WTC11 (cell line): ENCODE measurements around the gene DOP1A.

Experiments used
- CDX4 ChIP-seq: fragments of 250-450 bp; sonication (Bioruptor Pico); IDR thresholded peaks from 2 replicates; pipeline ENCODE4 v1.9.0; 2021; ENCODE audit warnings: moderate library complexity, mild to moderate bottlenecking, inconsistent platforms, borderline replicate concordance
- CTCF ChIP-seq: fragments of 200-600 bp; IDR thresholded peaks from 2 replicates; pipeline ENCODE4 v1.8.0; 2022; ENCODE audit warnings: antibody characterized with exemption
- FOXK1 ChIP-seq: sonication (generic); formaldehyde crosslinking; IDR thresholded peaks from 2 replicates; pipeline ENCODE4 v1.8.0; 2022; ENCODE audit warnings: mild to moderate bottlenecking, moderate library complexity, missing genetic modification reagents
- KAT7 ChIP-seq: sonication (generic); formaldehyde crosslinking; IDR thresholded peaks from 2 replicates; pipeline ENCODE4 v1.8.1; 2023; ENCODE audit warnings: missing genetic modification reagents, mild to moderate bottlenecking, borderline replicate concordance
- NR1H2 ChIP-seq: sonication (generic); formaldehyde crosslinking; IDR thresholded peaks from 2 replicates; pipeline ENCODE4 v1.9.0; 2021; ENCODE audit warnings: mild to moderate bottlenecking, moderate library complexity, missing genetic modification reagents
- SP1 ChIP-seq: sonication (generic); formaldehyde crosslinking; conservative IDR thresholded peaks from 2 replicates; pipeline ENCODE4 v1.8.1; 2022; ENCODE audit warnings: missing genetic modification reagents
- ZBTB21 ChIP-seq: sonication (generic); formaldehyde crosslinking; IDR thresholded peaks from 2 replicates; pipeline ENCODE4 v1.8.1; 2023; ENCODE audit warnings: mild to moderate bottlenecking, missing genetic modification reagents, borderline replicate concordance
- ZNF121 ChIP-seq: sonication (generic); formaldehyde crosslinking; IDR thresholded peaks from 2 replicates; pipeline ENCODE4 v1.8.0; 2023; ENCODE audit warnings: missing genetic modification reagents
- ZNF263 ChIP-seq: sonication (generic); formaldehyde crosslinking; IDR thresholded peaks from 2 replicates; pipeline ENCODE4 v1.8.1; 2022; ENCODE audit warnings: low read depth, mild to moderate bottlenecking, moderate library complexity, missing genetic modification reagents

- TF ChIP-seq KAT7 (CRISPR knock-in tag) (no peak), CTCF (no peak), SP1 (CRISPR knock-in tag) (no peak), NR1H2 (CRISPR knock-in tag) (no peak), ZNF121 (CRISPR knock-in tag) (no peak), ZBTB21 (no peak), FOXK1 (CRISPR knock-in tag) (no peak), ZNF263 (CRISPR knock-in tag) (no peak), CDX4 (CRISPR knock-in tag) (no peak)
Observed at GRCh38 chr6:83124553-83124952, 57.1 kb downstream of the DOP1A start.
